Endothelial cell of umbilical vein (primary cell): ENCODE measurements around the gene IGF2BP1. TPM values are rescaled to one million over a fixed set of nuclear protein-coding genes. Genes with fewer than 3 reads are reported as not detected.

Source experiments
- BruUV-seq: library from RNA; stranded (reverse); fragments of 400-500 nt; replicated peaks from 2 replicates; lab custom pipeline; 2021; lab: Mats Ljungman, UMichigan
- CTCF ChIA-PET: fragments of 300-600, 350-600 bp; sonication (Branson Sonifier 250); formaldehyde crosslinking; loops from one replicate; lab custom pipeline; 2021; ENCODE audit warnings: antibody characterized with exemption, inconsistent platforms; lab: Charles Lee
- POLR2A ChIA-PET: fragments of 300-600, 350-600 bp; sonication (Branson Sonifier 250); formaldehyde crosslinking; loops from one replicate; lab custom pipeline; 2021; ENCODE audit warnings: antibody characterized with exemption, inconsistent platforms; lab: Charles Lee
- DNase-seq: peaks from one replicate; pipeline ENCODE4 v3.0.0-alpha.2; 2011; ENCODE audit warnings: low read depth, low spot score
- FAIRE-seq: peaks from 2 replicates; lab custom pipeline; 2011; peaks lifted over from hg19 to GRCh38; lab: Jason Lieb, UNC
- H2AFZ ChIP-seq: 2 replicates; pipeline ENCODE4 v1.6.0; 2012; ENCODE audit warnings: low read depth, low read length, control low read depth, inconsistent platforms
- H3K27ac ChIP-seq: 2 replicates; pipeline ENCODE4 v1.5.1; 2011; ENCODE audit warnings: low read depth, mild to moderate bottlenecking, control low read depth, low read length, moderate library complexity; ENCODE audit not compliant: insufficient read depth
- H3K27me3 ChIP-seq, 2 experiments: 2 replicates each; pipeline versions ENCODE4 v1.6.0 to v1.6.1; 2011; ENCODE audit warnings: low read length in 2 of 2, mixed read lengths in 1 of 2; ENCODE audit not compliant: control insufficient read depth in 2 of 2, insufficient read depth in 2 of 2
- H3K36me3 ChIP-seq, 2 experiments: 2 replicates in 1 of 2; 3 replicates in 1 of 2; pipeline ENCODE4 v1.5.1; 2011; ENCODE audit warnings: low read length in 2 of 2, mild to moderate bottlenecking in 1 of 2, moderate library complexity in 1 of 2; ENCODE audit not compliant: control insufficient read depth in 2 of 2, insufficient read depth in 2 of 2; ENCODE audit errors: extremely low read depth in 1 of 2
- H3K4me1 ChIP-seq: 3 replicates; pipeline ENCODE4 v1.5.1; 2011; ENCODE audit warnings: mild to moderate bottlenecking, low read length; ENCODE audit not compliant: control insufficient read depth, insufficient read depth; ENCODE audit errors: extremely low read depth
- H3K4me2 ChIP-seq: 2 replicates; pipeline ENCODE4 v1.6.1; 2011; ENCODE audit warnings: low read length, control low read depth, mixed read lengths; ENCODE audit not compliant: insufficient read depth
- H3K4me3 ChIP-seq, 3 experiments: fragments of 200-600 bp in 1 of 3; sonication (generic), shearing (Covaris generic) in 1 of 3; replicated peaks in 1 of 3; 2 replicates each; pipeline ENCODE4 v1.5.1; 2011 to 2016; ENCODE audit warnings: control low read depth in 3 of 3, low read length in 3 of 3, mild to moderate bottlenecking in 2 of 3, inconsistent platforms in 1 of 3, low read depth in 1 of 3, moderate library complexity in 1 of 3; ENCODE audit not compliant: insufficient read depth in 1 of 3
- H3K79me2 ChIP-seq: 2 replicates; pipeline ENCODE4 v1.6.0; 2012; ENCODE audit warnings: low read length, inconsistent platforms; ENCODE audit not compliant: control insufficient read depth, insufficient read depth
- H3K9ac ChIP-seq: replicated peaks from 2 replicates; pipeline ENCODE3; 2011; ENCODE audit warnings: low read length, control low read depth; ENCODE audit not compliant: insufficient read depth; ENCODE audit errors: extremely low read depth
- H3K9me1 ChIP-seq: replicated peaks from 3 replicates; pipeline ENCODE4 v1.6.0; 2011; ENCODE audit warnings: mild to moderate bottlenecking, low read length; ENCODE audit not compliant: control insufficient read depth, insufficient read depth; ENCODE audit errors: extremely low read depth
- H3K9me3 ChIP-seq: replicated peaks from 2 replicates; pipeline ENCODE4 v1.5.1; 2012; ENCODE audit warnings: low read length, inconsistent platforms; ENCODE audit not compliant: control insufficient read depth, insufficient read depth
- H4K20me1 ChIP-seq: replicated peaks from 2 replicates; pipeline ENCODE3; 2011; ENCODE audit warnings: mild to moderate bottlenecking, low read length; ENCODE audit not compliant: control insufficient read depth, insufficient read depth; ENCODE audit errors: extremely low read depth
- EZH2 ChIP-seq: IDR thresholded peaks from 2 replicates; pipeline ENCODE4 v1.6.1; 2012; ENCODE audit warnings: borderline replicate concordance, low read depth, mild to moderate bottlenecking, moderate library complexity, low read length, inconsistent platforms; ENCODE audit not compliant: severe bottlenecking
- FOS ChIP-seq: IDR thresholded peaks from 2 replicates; pipeline ENCODE4 v1.6.1; 2011; ENCODE audit warnings: mild to moderate bottlenecking, low read length, moderate library complexity, borderline replicate concordance; ENCODE audit not compliant: insufficient read depth
- MYC ChIP-seq: IDR thresholded peaks from one replicate; pipeline ENCODE4 v1.6.1; 2011; ENCODE audit warnings: mild to moderate bottlenecking, low read depth, low read length
- POLR2AphosphoS5 ChIP-seq: IDR thresholded peaks from 2 replicates; pipeline ENCODE4 v1.6.1; 2012; ENCODE audit warnings: low read depth, mild to moderate bottlenecking, control low read depth, low read length, moderate library complexity; ENCODE audit not compliant: insufficient read depth
- dilution Hi-C: fragments of 300-500 bp; cut with MboI; formaldehyde crosslinking; loops from one replicate; pipeline ENCODE4 v1.15.0; 2019; ENCODE audit warnings: low sequenced_read_pairs; ENCODE audit not compliant: extremely low pct_ligation_motif_present
- intact Hi-C: fragments of 100-400 bp; cut with micrococcal nuclease; formaldehyde crosslinking; loops from one replicate; pipeline ENCODE4 v1.10.0; 2022
- polyA plus RNA-seq, 4 experiments: library from polyadenylated mRNA; depleted of rRNA in 3 of 4; stranded (reverse) in 3 of 4; unstranded in 1 of 4; fragments of >200 nt; gene quantifications; 2 replicates each; pipeline versions ENCODE4 v1.2.1 to v1.2.3, GENCODE V29; 2011 to 2012; ENCODE audit warnings: missing spikeins in 1 of 4
- total RNA-seq: library from RNA; stranded (reverse); gene quantifications from 2 replicates; pipeline ENCODE4 v1.2.3, GENCODE V29; 2021
- TF ChIP-seq, protein P1 (sequence below), 2 donors: IDR thresholded peaks; 1 replicate in 1 of 2; 2 replicates in 1 of 2; pipeline ENCODE4 v1.5.1; 2011; ENCODE audit warnings: low read length in 2 of 2, mild to moderate bottlenecking in 2 of 2, moderate library complexity in 2 of 2, control low read depth in 1 of 2, inconsistent platforms in 1 of 2, low read depth in 1 of 2; ENCODE audit not compliant: insufficient read depth in 1 of 2; ENCODE audit errors: extremely low read depth in 1 of 2

The IGF2BP1 gene
- total and polyA plus RNA-seq, 2 donors (not counting 3 experiments of a cell fraction or from before 2014, with no cell fraction given) = 9.5 to 99.5 TPM

DNA sequence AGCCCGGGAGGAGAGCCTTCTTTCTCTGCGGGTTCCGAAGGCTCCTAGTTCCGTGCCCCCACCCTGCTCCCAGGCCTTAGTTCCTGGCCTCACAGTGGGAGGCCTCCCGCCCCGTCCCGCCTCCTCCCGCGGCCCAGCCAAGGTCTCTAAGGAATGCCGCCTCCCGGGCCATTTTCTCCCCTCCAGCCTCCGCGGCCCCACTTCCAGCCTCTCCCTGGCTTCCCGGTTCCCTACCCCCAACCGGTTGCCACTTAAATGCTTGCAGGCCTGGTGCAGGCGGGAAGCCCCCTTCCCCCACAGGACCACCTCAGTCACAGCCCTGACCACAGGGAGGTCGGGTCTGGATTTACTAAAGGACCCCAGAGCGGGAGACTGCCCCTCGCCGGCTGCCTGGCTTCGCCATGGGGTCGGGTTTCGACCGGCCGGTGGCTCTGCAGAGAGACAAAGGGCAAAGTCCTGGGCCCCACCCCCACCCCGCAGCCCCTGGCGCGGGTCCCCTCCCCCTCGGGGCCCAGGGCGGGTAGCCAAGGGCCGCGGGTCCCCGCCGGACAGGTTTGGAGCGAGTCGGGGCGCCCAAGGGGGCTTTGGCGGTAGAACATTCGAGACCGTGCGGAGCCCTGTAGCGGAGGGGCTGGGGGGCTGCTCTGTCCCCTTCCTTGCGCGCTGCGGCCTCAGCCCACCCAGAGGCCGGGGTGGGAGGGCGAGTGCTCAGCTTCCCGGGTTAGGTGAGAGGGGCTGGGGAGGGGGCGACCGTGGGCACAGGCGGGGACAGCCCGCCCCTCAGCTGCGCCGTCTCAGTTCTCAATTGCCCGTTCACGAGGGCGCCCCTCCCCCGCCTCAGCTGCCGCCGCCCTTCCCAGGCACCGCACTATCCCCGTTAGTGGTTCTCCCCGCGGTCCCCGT, 16.4 kb downstream of the IGF2BP1 start:
- BruUV-seq = no TSS peak
- Histone ChIP-seq H4K20me1 (no peaks in the 10 kb centered on the region), H3K4me1 (peaks cover 39% of the 10 kb centered on the region), H3K9me3 (no peaks in the 10 kb centered on the region), H3K27me3 (no peaks in the 10 kb centered on the region), H3K27ac (no peak overlapping the region), H3K9ac (no peak overlapping the region), H2AFZ (no peak overlapping the region), H3K36me3 (no peaks in the 10 kb centered on the region), H3K4me3 (peak overlapping the region in 1 of 3 experiments; percentile 16), H3K79me2 (peaks cover 80% of the 10 kb centered on the region), H3K4me2 (no peak overlapping the region), H3K9me1 (no peaks in the 10 kb centered on the region)
- DNase-seq (no peak), FAIRE-seq (no peak)
- dilution Hi-C loops = no loop called here
- ChIA-PET POLR2A (no interaction called here), CTCF (interaction anchor here (0.6 to 10.0 kb wide), 9 partner anchors 10 to 129 kb away, joined by 3 to 156 read pairs (median 4); no protein-coding TSS in a partner anchor)
- TF ChIP-seq POLR2AphosphoS5 (peak; percentile 9), MYC (no peak), FOS (no peak), EZH2 (no peak)
- TF ChIP-seq, protein P1, sequence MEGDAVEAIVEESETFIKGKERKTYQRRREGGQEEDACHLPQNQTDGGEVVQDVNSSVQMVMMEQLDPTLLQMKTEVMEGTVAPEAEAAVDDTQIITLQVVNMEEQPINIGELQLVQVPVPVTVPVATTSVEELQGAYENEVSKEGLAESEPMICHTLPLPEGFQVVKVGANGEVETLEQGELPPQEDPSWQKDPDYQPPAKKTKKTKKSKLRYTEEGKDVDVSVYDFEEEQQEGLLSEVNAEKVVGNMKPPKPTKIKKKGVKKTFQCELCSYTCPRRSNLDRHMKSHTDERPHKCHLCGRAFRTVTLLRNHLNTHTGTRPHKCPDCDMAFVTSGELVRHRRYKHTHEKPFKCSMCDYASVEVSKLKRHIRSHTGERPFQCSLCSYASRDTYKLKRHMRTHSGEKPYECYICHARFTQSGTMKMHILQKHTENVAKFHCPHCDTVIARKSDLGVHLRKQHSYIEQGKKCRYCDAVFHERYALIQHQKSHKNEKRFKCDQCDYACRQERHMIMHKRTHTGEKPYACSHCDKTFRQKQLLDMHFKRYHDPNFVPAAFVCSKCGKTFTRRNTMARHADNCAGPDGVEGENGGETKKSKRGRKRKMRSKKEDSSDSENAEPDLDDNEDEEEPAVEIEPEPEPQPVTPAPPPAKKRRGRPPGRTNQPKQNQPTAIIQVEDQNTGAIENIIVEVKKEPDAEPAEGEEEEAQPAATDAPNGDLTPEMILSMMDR (IDR thresholded peaks at IDR 0.05; ENCODE audit: extremely low read depth in 1 of 2, insufficient read depth in 1 of 2, low read depth in 1 of 2, low read length in 2 of 2) = no peak
- intact Hi-C loops = loop anchor here (1.0 to 2.0 kb wide), 2 partner anchors 15 to 19 kb away; no protein-coding TSS in a partner anchor
